Measurements from ENCODE around the gene PLPP6. TPM values are rescaled to one million over a fixed set of nuclear protein-coding genes. Genes with fewer than 3 reads are reported as not detected.
"Not testable (repeated sequence)": the region's sequence is repeated elsewhere in the genome, so short reads cannot be mapped to it uniquely, and the experiment has no call there.

PLPP6 gene
- total RNA-seq, result 2.3 TPM
- long read RNA-seq, transcript PLPP6-201 (1 exons, 2,944 nt), result major isoform, 6 of 6 reads
- long read RNA-seq, partial matches to known transcripts, result 0 of 6 reads
- long read RNA-seq, other reads (novel, unspliced or antisense), result 0 of 6 reads

GRCh38 chr9:4662108-4662988 lies at the start of gene PLPP6:
PLPP6 (plus strand) TSS chr9:4662294; CDS start chr9:4662376, 82 bp downstream.
- intact Hi-C loops (cut with DNase I), result loop anchor here (2.0 to 10.0 kb wide), 2 partner anchors 78 to 1138 kb away; partner anchors contain the start of genes AK3 and RFX3
- DNase-seq (ENCODE audit: missing footprints) (peak; percentile 93), ATAC-seq (peak; percentile 97)

DNA sequence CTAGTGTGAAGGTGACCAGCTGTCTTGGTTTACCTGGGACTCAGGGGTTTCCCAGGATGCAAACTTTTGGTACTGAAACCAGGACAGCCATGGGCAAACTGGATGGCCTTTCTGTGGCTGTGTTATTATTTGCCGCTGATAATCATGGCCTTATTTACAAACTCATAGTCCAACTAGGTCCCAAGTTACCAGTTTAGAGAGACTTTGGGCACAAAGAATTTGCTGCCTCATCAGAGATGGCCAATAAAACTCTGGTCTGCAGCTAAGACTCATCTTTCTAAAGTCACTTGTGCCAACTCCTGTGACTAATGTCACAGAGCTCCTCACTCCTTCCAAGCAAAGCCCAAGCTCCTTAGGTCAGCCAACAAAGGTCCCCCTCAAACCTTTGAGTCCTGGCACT lies 47.5 kb upstream of the PLPP6 start:
- intact Hi-C loops (cut with DNase I), result no loop called here
- ATAC-seq (no peak), DNase-seq (ENCODE audit: missing footprints) (no peak)

GRCh38 chr9:4615251-4615650 lies 46.8 kb upstream of the PLPP6 start:
- no peak for ATAC-seq
- intact Hi-C loops (cut with DNase I), result no loop called here
- no peak for DNase-seq (ENCODE audit: missing footprints)

DNA sequence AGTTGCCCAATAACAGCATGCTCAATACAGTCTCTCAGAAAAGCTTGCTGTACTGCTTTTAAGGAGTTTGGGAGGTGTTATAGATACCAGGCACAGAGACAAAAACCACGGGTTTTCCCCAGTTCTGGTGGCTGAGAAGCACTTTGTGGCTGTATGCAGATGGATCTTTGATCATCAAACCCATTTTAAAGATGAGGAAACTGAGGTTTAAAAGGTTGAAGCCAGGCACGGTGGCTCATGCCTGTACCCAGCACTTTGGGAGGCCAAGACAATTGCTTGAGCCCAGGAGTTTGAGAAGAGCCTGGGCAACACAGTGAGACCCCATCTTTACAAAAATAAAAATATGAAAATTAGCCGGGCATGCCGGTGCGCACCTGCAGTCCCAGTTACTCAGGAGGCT lies 46.3 kb upstream of the PLPP6 start:
- no peak for ATAC-seq
- intact Hi-C loops (cut with DNase I), result no loop called here

DNA sequence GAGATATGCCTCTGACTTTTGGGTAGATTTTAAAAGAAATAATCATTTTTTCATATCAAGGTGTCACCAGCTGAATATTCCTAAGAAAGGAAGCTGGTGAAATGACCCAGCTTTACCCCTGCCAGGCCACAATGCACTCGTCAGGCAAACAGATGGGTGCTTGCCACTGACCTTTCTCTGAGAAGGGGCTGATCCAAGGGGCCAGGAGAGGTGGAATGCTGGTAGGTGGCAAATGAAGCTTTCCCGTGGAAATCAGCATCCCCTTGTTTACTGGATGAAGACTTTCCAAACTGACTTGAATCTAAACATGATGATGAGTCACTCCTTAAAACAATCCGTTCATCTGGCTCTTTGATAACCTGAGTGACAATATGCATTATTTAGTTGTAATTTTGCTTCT lies 44.3 kb upstream of the PLPP6 start:
- ATAC-seq (no peak), DNase-seq (ENCODE audit: missing footprints) (no peak)
- intact Hi-C loops (cut with DNase I), result no loop called here

More for the DNA sequence above, 46.3 kb upstream of the PLPP6 start:
- DNase-seq (ENCODE audit: missing footprints), result no peak

DNA sequence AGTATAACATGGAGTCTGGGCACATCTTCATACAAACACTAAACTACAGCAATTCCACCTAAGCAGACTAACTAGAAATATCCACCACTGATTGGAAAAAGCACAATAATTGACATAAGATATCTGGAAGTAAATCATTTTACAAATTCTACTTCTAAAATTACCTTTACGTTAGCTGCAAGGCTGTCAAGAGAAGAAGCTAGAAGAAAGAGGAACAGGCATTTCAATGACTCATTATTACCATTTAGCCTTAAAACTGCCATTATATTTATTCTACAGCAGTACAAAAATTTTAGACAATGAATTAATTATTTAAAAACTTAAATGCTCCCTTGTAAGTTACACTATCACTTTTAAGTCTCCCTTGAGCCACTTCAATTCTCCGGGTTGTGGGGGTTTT lies 43.4 kb upstream of the PLPP6 start:
- intact Hi-C loops (cut with DNase I), result no loop called here
- no peak for ATAC-seq

GRCh38 chr9:4620057-4620765 lies 41.9 kb upstream of the PLPP6 start:
- intact Hi-C loops (cut with DNase I), result no loop called here
- ATAC-seq, result no peak
- DNase-seq (ENCODE audit: missing footprints), result no peak

More for the DNA sequence above, 43.4 kb upstream of the PLPP6 start:
- no peak for DNase-seq (ENCODE audit: missing footprints)

DNA sequence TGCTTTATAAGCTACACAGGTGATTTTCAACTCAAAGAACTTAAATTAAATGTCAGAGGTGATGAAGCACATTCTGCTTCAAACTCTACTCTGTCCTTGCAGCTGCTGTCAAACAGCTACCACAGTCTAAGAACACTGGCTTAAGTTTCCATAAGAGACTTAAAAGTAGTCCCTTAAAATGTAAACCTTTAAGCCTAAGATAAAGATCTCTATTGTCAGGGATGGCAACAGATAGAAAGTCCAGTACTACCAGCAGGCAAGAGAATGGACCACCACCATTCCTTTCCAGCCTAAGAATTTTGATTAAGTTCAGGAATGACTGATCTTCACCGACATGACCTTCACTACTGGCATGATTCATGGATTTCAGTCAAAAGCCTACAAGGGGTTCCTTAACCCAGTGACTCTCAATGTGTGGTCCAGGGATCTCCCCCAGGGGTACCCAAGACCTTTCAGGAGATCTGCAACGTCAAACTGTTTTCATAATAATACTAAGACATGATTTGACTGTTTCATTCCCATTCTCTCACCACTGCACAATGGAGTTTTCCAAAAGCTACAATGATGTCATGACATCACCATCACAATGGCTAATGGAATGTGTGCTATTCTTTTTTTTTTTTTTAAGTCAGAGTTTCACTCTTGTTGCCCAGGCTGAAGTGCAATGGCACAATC lies 41.1 kb upstream of the PLPP6 start:
- no peak for ATAC-seq
- intact Hi-C loops (cut with DNase I), result no loop called here
- DNase-seq (ENCODE audit: missing footprints), result no peak

- ATAC-seq (no peak), DNase-seq (ENCODE audit: missing footprints) (no peak)
- intact Hi-C loops (cut with DNase I), result no loop called here
Observed at GRCh38 chr9:4622016-4622415, 40.1 kb upstream of the PLPP6 start.

DNA sequence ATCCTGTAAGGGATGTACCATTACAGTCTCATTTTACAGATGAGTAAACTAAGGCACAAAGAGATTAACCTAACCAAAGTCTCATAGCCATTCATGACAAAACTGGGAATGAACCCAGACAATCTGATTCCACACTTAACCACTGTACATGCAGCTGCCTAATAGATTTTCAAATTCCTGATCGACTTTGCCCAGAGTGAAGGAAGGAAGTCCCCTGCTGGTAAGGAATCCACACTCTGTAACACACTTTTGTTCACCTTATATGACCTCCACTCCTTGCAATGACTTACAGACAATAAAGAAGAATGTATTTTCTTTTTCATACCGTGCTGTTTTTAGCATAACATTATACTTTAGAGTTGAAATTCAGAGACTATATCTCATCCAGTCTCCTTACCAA lies 31.3 kb upstream of the PLPP6 start:
- no peak for ATAC-seq
- intact Hi-C loops (cut with DNase I), result no loop called here

DNA sequence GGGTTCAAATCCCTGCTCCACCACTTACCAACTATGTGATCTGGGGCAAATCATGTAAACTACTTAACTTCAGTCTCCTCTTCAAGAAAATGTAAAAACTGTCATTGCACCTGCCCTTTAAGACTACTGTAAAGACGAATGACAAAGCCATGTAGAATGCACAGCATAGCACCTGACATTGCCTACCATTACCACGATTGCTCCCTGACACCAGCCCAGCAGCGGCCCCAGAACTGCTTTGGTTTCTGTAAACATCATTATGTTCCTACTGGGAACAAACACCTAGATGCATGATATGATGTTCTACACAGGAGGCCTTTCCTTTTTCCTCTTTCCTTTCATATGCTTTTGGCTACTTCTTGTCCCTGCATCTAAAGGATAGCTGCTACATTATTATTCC lies 23.1 kb upstream of the PLPP6 start:
- ATAC-seq, result no peak
- intact Hi-C loops (cut with DNase I), result no loop called here
- DNase-seq (ENCODE audit: missing footprints), result no peak

More for the DNA sequence above, 31.3 kb upstream of the PLPP6 start:
- DNase-seq (ENCODE audit: missing footprints), result no peak

DNA sequence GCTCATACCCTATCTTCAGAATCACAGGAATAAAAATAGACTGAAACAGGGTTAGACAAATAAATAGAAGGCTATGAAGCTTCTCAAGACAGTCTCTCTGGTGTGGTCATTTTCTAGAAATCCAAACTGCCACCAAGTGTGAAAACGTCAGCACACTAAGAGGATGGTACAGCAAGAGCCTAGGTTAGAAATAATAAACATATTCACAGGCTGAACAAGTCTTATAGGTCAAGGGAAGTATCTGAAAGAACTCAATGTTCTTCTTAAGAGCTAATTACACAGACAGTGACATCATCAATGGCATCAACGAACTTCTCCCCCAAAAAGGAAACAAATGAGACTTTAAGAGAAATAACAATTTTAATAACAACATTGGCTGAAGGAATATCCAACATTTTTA lies 22.7 kb upstream of the PLPP6 start:
- intact Hi-C loops (cut with DNase I), result no loop called here
- ATAC-seq (no peak), DNase-seq (ENCODE audit: missing footprints) (no peak)

DNA sequence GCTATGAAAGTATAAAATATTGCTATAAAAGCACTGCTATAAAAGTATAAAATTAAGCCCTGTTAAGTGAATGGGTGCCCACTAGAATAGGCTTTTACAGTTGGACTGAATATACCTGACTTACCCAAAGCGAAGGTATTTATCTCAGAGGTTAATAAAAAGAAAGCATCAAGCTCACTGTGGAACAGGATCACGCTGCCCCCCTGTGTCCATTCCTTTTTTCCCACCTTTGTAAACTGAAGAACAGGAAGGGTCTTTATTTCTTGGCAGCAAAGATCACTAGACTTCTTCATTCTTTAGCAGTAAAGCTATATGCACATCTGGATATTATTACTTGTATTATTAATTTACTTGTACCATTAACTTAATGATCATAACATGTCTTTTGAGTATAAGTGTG lies 22.1 kb upstream of the PLPP6 start:
- no peak for DNase-seq (ENCODE audit: missing footprints)
- ATAC-seq, result no peak
- intact Hi-C loops (cut with DNase I), result loop anchor here (2.0 kb wide), 1 partner anchor 257 kb away; no protein-coding TSS in a partner anchor

- intact Hi-C loops (cut with DNase I), result no loop called here
- no peak for ATAC-seq
- DNase-seq (ENCODE audit: missing footprints), result no peak
Observed at GRCh38 chr9:4642351-4642750, 19.7 kb upstream of the PLPP6 start.

DNA sequence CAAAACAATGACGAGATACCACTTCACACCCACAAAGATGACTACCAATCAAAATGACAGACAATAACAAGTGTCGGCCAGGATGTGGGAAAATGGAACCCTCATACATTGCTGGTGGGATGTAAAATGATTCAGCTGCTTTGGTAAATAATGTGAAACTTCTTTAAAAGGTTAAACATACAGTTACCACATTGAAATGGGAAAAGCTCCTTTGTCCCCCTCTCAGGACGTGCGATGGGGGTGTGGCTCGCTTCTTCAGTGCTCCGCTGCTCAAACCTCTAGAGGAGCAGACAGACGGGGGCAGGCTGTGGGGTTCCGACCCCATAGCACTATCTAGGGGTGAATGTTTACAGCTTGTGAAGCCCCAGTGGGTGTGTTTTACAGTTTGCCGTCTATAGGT lies 8.0 kb upstream of the PLPP6 start:
- DNase-seq (ENCODE audit: missing footprints), result no peak
- ATAC-seq, result no peak
- intact Hi-C loops (cut with DNase I), result no loop called here

GRCh38 chr9:4654538-4654937 lies 7.6 kb upstream of the PLPP6 start:
- no peak for DNase-seq (ENCODE audit: missing footprints)
- ATAC-seq, result no peak
- intact Hi-C loops (cut with DNase I), result no loop called here

- DNase-seq (ENCODE audit: missing footprints); ATAC-seq; intact Hi-C loops (cut with DNase I): not testable (repeated sequence)
Observed at GRCh38 chr9:4656196-4656595, 5.9 kb upstream of the PLPP6 start.

DNA sequence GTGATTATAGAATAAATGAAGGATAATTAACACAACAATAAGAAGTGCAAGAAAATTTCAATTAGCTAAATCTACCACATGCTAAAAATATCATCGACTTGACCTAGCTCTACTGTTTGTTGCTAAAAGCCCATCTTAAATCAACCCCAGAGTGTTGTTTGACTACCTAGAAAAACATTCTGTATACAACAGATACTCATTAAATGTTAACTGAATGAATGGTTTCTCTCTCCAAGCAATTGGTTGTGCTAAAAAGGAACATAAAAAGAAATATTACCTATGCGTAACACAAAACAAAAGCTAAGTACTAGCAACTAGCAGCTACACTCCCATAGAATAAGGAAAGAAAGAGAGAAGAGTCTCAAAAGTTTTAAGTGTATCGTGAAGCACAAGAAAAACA lies 5.5 kb upstream of the PLPP6 start:
- ATAC-seq (no peak), DNase-seq (ENCODE audit: missing footprints) (no peak)
- intact Hi-C loops (cut with DNase I), result no loop called here

GRCh38 chr9:4657426-4658159 lies 4.5 kb upstream of the PLPP6 start:
- ATAC-seq (no peak), DNase-seq (ENCODE audit: missing footprints) (no peak)
- intact Hi-C loops (cut with DNase I), result no loop called here

Measured in Right ventricle myocardium inferior (tissue), 1 donor.